Panc1 (cell line): Measurements from ENCODE around the gene PPP1R3F. TPM values are rescaled to one million over a fixed set of nuclear protein-coding genes. Genes with fewer than 3 reads are reported as not detected.

ENCODE experiments used
- ATAC-seq: fragments of 200-7000 bp; cut with Tn5 transposase; 2 replicates; pipeline ENCODE4 v1.9.1; 2020; ENCODE audit warnings: mild to moderate bottlenecking, moderate library complexity
- Bru-seq: library from RNA; stranded (reverse); fragments of 400-500 nt; gene quantifications from one replicate; lab custom pipeline; 2021; lab: Mats Ljungman, UMichigan
- BruChase-seq, 2 experiments: library from RNA; stranded (reverse); fragments of 400-500 nt; gene quantifications; one replicate each; lab custom pipeline; 2021; lab: Mats Ljungman, UMichigan
- BruUV-seq: library from RNA; stranded (reverse); fragments of 400-500 nt; replicated peaks from 2 replicates; lab custom pipeline; 2021; lab: Mats Ljungman, UMichigan
- CTCF ChIA-PET: fragments of 300-600 bp; sonication (Branson Sonifier 250); formaldehyde crosslinking; loops from one replicate; lab custom pipeline; 2022; ENCODE audit warnings: antibody characterized with exemption; lab: Charles Lee
- POLR2A ChIA-PET: fragments of 300-600 bp; sonication (Branson Sonifier 250); formaldehyde crosslinking; loops from one replicate; lab custom pipeline; 2022; ENCODE audit warnings: antibody characterized with exemption; lab: Charles Lee
- DNase-seq: peaks from one replicate; pipeline ENCODE4 v3.0.0-alpha.2; 2010; ENCODE audit warnings: low read depth, low spot score
- H3K27ac ChIP-seq: 2 replicates; pipeline ENCODE4 v1.5.1; 2011; ENCODE audit warnings: mild to moderate bottlenecking, low read length, inconsistent platforms
- H3K27me3 ChIP-seq: fragments of 200-500 bp; sonication (Bioruptor generic); 2 replicates; pipeline ENCODE4 v1.6.0; 2014; ENCODE audit warnings: low read length, inconsistent platforms; ENCODE audit not compliant: control insufficient read depth, insufficient read depth
- H3K36me3 ChIP-seq: fragments of 200-500 bp; sonication (Bioruptor generic); 2 replicates; pipeline ENCODE4 v1.5.1; 2014; ENCODE audit warnings: inconsistent platforms, mild to moderate bottlenecking, low read length, moderate library complexity; ENCODE audit not compliant: control insufficient read depth, insufficient read depth
- H3K4me1 ChIP-seq: 2 replicates; pipeline ENCODE4 v1.5.1; 2011; ENCODE audit warnings: inconsistent platforms, mild to moderate bottlenecking, low read length, moderate library complexity; ENCODE audit not compliant: control insufficient read depth, insufficient read depth
- H3K4me3 ChIP-seq, 2 experiments: 2 replicates each; pipeline ENCODE4 v1.5.1; 2011 to 2012; ENCODE audit warnings: low read depth in 2 of 2, low read length in 2 of 2, mild to moderate bottlenecking in 2 of 2, inconsistent platforms in 1 of 2, moderate library complexity in 1 of 2
- H3K9me3 ChIP-seq: fragments of 200-500 bp; sonication (Bioruptor generic); 2 replicates; pipeline ENCODE4 v1.5.1; 2014; ENCODE audit warnings: low read depth, mild to moderate bottlenecking, inconsistent platforms, low read length, moderate library complexity; ENCODE audit not compliant: control insufficient read depth, insufficient read depth
- CTCF ChIP-seq: fragments of 450-650 bp; IDR thresholded peaks from 2 replicates; pipeline ENCODE4 v1.5.1; 2017; ENCODE audit warnings: mild to moderate bottlenecking
- POLR2AphosphoS5 ChIP-seq: IDR thresholded peaks from 2 replicates; pipeline ENCODE4 v1.6.1; 2012; ENCODE audit warnings: mild to moderate bottlenecking, low read depth, low read length, moderate library complexity
- REST ChIP-seq, 2 experiments: IDR thresholded peaks; 2 replicates each; pipeline ENCODE4 v1.6.1; 2011 to 2012; ENCODE audit warnings: low read depth in 2 of 2, control low read depth in 1 of 2, low read length in 1 of 2, mild to moderate bottlenecking in 1 of 2, moderate library complexity in 1 of 2; ENCODE audit not compliant: insufficient read depth in 1 of 2
- SIN3A ChIP-seq: IDR thresholded peaks from 2 replicates; pipeline ENCODE4 v1.6.1; 2012; ENCODE audit warnings: low read depth, mild to moderate bottlenecking, low read length, moderate library complexity, borderline replicate concordance; ENCODE audit not compliant: insufficient read depth
- TCF7L2 ChIP-seq: IDR thresholded peaks from 2 replicates; pipeline ENCODE4 v1.6.1; 2011; ENCODE audit warnings: mild to moderate bottlenecking, low read depth, low read length, inconsistent platforms
- in situ Hi-C: cut with HindIII; loops from 2 replicates; pipeline ENCODE4 v1.10.0; 2016; ENCODE audit warnings: low sequenced_read_pairs, low pct_unique_long_range_greater_than_20kb
- intact Hi-C: fragments of 100-400 bp; cut with micrococcal nuclease; formaldehyde crosslinking; loops from one replicate; pipeline ENCODE4 v1.10.0; 2022; ENCODE audit not compliant: unreplicated experiment
- long read RNA-seq: library from polyadenylated mRNA; unstranded; transcript quantifications from one replicate; pipeline ENCODE4 v2.0.0, GENCODE V29; 2021; ENCODE audit not compliant: unreplicated experiment
- polyA plus RNA-seq: library from polyadenylated mRNA; unstranded; fragments of >200 nt; gene quantifications from one replicate; pipeline ENCODE4 v1.2.1, GENCODE V29; 2012; ENCODE audit warnings: missing spikeins; ENCODE audit not compliant: insufficient read length
- total RNA-seq: library from RNA; stranded (reverse); gene quantifications from one replicate; pipeline ENCODE4 v1.2.1, GENCODE V29; 2021; ENCODE audit not compliant: unreplicated experiment

The PPP1R3F gene
- total RNA-seq = 8.3 TPM
- polyA plus RNA-seq = 12.5 TPM
- percentile 78 among the genes with signal in this experiment for Bru-seq, nascent RNA
- percentile 85 among the genes with signal in this experiment for BruChase-seq, experiment 1, labeled RNA remaining after a 2-hour chase
- percentile 75 among the genes with signal in this experiment for BruChase-seq, experiment 2, labeled RNA remaining after a 6-hour chase
- long read RNA-seq, transcript PPP1R3F-201 (4 exons, 3,421 nt) = major isoform, 7 of 25 reads
- long read RNA-seq, partial matches to known transcripts = 5 of 25 reads
- long read RNA-seq, other reads (novel, unspliced or antisense) = 12 of 25 reads

GRCh38 chrX:49269767-49270248 is at the start of gene PPP1R3F:
PPP1R3F (plus strand) TSS chrX:49269793; CDS start chrX:49269870, 77 bp downstream.
- POLR2A ChIA-PET = interaction anchor here (0.9 kb wide), 1 partner anchor 79 kb away, joined by 3 read pairs; no protein-coding TSS in a partner anchor
- DNase-seq = no peak
- CTCF ChIA-PET = no interaction called here

GRCh38 chrX:49220100-49220499 is 49.5 kb upstream of the PPP1R3F start:
- no peaks in the 10 kb centered on the region for H3K4me1 ChIP-seq
- CTCF ChIA-PET = no interaction called here
- POLR2A ChIA-PET = no interaction called here
- H3K27ac ChIP-seq = no peak overlapping the region
- BruUV-seq = no TSS peak
- H3K36me3 ChIP-seq = no peaks in the 10 kb centered on the region
- in situ Hi-C loops (no loop called here), intact Hi-C loops (no loop called here)
- no peak for ATAC-seq
- H3K9me3 ChIP-seq = no peaks in the 10 kb centered on the region
- DNase-seq = no peak
- no peak overlapping the region for H3K4me3 ChIP-seq
- H3K27me3 ChIP-seq = no peaks in the 10 kb centered on the region
- no peak for TF ChIP-seq TCF7L2
- TF ChIP-seq POLR2AphosphoS5 = no peak
- no peak for TF ChIP-seq CTCF
- TF ChIP-seq REST (IDR thresholded peaks at IDR 0.05; ENCODE audit: insufficient read depth in 1 of 2, low read depth in 2 of 2, low read length in 1 of 2) = no peak

More at GRCh38 chrX:49269767-49270248, at the start of gene PPP1R3F:
- TF ChIP-seq TCF7L2 (no peak), CTCF (no peak), POLR2AphosphoS5 (no peak), SIN3A (no peak), REST (IDR thresholded peaks at IDR 0.05; ENCODE audit: insufficient read depth in 1 of 2, low read depth in 2 of 2, low read length in 1 of 2) (no peak)
- no TSS peak for BruUV-seq
- in situ Hi-C loops = no loop called here
- H3K27me3 ChIP-seq = no peaks in the 10 kb centered on the region
- peak within 1 kb of the TSS; percentile 58 to 78 for H3K4me3 ChIP-seq
- peak; percentile 23 for ATAC-seq
- intact Hi-C loops = no loop called here
- no peaks in the 10 kb centered on the region for H3K9me3 ChIP-seq
- H3K36me3 ChIP-seq = no peaks in the 10 kb centered on the region
- H3K27ac ChIP-seq = peak within 1 kb of the TSS; percentile 94
- H3K4me1 ChIP-seq = peaks cover 20% of the 10 kb centered on the region
